WTC11 (cell line): ENCODE measurements around the gene TSPAN18. TPM values are rescaled to one million over a fixed set of nuclear protein-coding genes. Genes with fewer than 3 reads are reported as not detected.

ENCODE experiments used
- ATAC-seq: fragments of 200-7000 bp; cut with Tn5 transposase; 2 replicates; pipeline ENCODE4 v1.10.0; 2021; ENCODE audit warnings: mild to moderate bottlenecking, moderate library complexity
- CTCF ChIA-PET: fragments of 300-600 bp; sonication (Branson Sonifier 250); formaldehyde crosslinking; loops from one replicate; lab custom pipeline; 2021; ENCODE audit warnings: antibody characterized with exemption; lab: Charles Lee
- POLR2A ChIA-PET: fragments of 350-600 bp; sonication (Branson Sonifier 250); formaldehyde crosslinking; loops from one replicate; lab custom pipeline; 2021; ENCODE audit warnings: antibody characterized with exemption; lab: Charles Lee
- DNase-seq: peaks from one replicate; pipeline ENCODE4 v3.0.0; 2021; ENCODE audit warnings: low spot score
- H3K27ac Mint-ChIP-seq: 2 replicates; pipeline ENCODE4 v1.8.0; 2021; ENCODE audit warnings: mixed read lengths
- H3K27me3 Mint-ChIP-seq: 2 replicates; pipeline ENCODE4 v1.8.0; 2021; ENCODE audit warnings: low read depth, mild to moderate bottlenecking, moderate library complexity, mixed read lengths
- H3K36me3 Mint-ChIP-seq: 2 replicates; pipeline ENCODE4 v1.8.0; 2021; ENCODE audit warnings: mixed read lengths
- H3K4me1 Mint-ChIP-seq: 2 replicates; pipeline ENCODE4 v1.8.0; 2022; ENCODE audit warnings: mixed read lengths
- H3K4me3 Mint-ChIP-seq: 2 replicates; pipeline ENCODE4 v1.8.0; 2021; ENCODE audit warnings: mild to moderate bottlenecking, moderate library complexity, mixed read lengths
- H3K9me3 Mint-ChIP-seq: 2 replicates; pipeline ENCODE4 v1.8.0; 2021; ENCODE audit warnings: mixed read lengths
- CREB1 ChIP-seq: sonication (generic); formaldehyde crosslinking; IDR thresholded peaks from 2 replicates; pipeline ENCODE4 v1.8.0; 2023; ENCODE audit warnings: mild to moderate bottlenecking, missing genetic modification reagents
- GRHL2 ChIP-seq: fragments of 250-450 bp; sonication (Bioruptor Pico); IDR thresholded peaks from 2 replicates; pipeline ENCODE4 v1.8.0; 2022; ENCODE audit warnings: mild to moderate bottlenecking, moderate library complexity; ENCODE audit not compliant: insufficient replicate concordance, severe bottlenecking
- IRF2 ChIP-seq: sonication (generic); formaldehyde crosslinking; IDR thresholded peaks from 2 replicates; pipeline ENCODE4 v1.8.0; 2022; ENCODE audit warnings: low read depth, missing genetic modification reagents, borderline replicate concordance
- JAZF1 ChIP-seq: fragments of 250-450 bp; sonication (Bioruptor Pico); IDR thresholded peaks from 2 replicates; pipeline ENCODE4 v1.9.0; 2021; ENCODE audit warnings: moderate library complexity, mild to moderate bottlenecking, inconsistent platforms
- NFYB ChIP-seq: sonication (generic); formaldehyde crosslinking; conservative IDR thresholded peaks from 2 replicates; pipeline ENCODE4 v1.8.0; 2022; ENCODE audit warnings: low read depth, missing genetic modification reagents
- ZNF232 ChIP-seq: sonication (generic); formaldehyde crosslinking; IDR thresholded peaks from 2 replicates; pipeline ENCODE4 v1.8.0; 2022; ENCODE audit warnings: mild to moderate bottlenecking, missing genetic modification reagents
- ZNF396 ChIP-seq: fragments of 250-450 bp; sonication (Bioruptor Pico); IDR thresholded peaks from 2 replicates; pipeline ENCODE4 v1.8.0; 2021; ENCODE audit warnings: mild to moderate bottlenecking, moderate library complexity, borderline replicate concordance
- total RNA-seq: library from RNA; stranded (reverse); gene quantifications from 3 replicates; pipeline ENCODE4 v1.2.3, GENCODE V29; 2021
- TF ChIP-seq, protein P1 (sequence below): fragments of 250-450 bp; sonication (Bioruptor Pico); conservative IDR thresholded peaks from 2 replicates; pipeline ENCODE4 v1.9.0; 2021; ENCODE audit warnings: mild to moderate bottlenecking
- TF ChIP-seq, protein P2 (sequence below): sonication (generic); formaldehyde crosslinking; IDR thresholded peaks from 2 replicates; pipeline ENCODE4 v1.8.0; 2022; ENCODE audit warnings: missing genetic modification reagents
- TF ChIP-seq, protein P3 (sequence below): sonication (generic); formaldehyde crosslinking; conservative IDR thresholded peaks from 2 replicates; pipeline ENCODE4 v1.8.1; 2023; ENCODE audit warnings: mild to moderate bottlenecking, low read depth, missing genetic modification reagents, moderate library complexity
- TF ChIP-seq, protein P4 (sequence below): sonication (generic); formaldehyde crosslinking; IDR thresholded peaks from 2 replicates; pipeline ENCODE4 v1.8.1; 2022; ENCODE audit warnings: low read depth, missing genetic modification reagents, borderline replicate concordance
- TF ChIP-seq, protein P5 (sequence below): fragments of 250-450 bp; sonication (Bioruptor Pico); IDR thresholded peaks from 2 replicates; pipeline ENCODE4 v1.8.0; 2021; ENCODE audit warnings: mild to moderate bottlenecking
- TF ChIP-seq, protein P6 (sequence below): sonication (generic); formaldehyde crosslinking; IDR thresholded peaks from 2 replicates; pipeline ENCODE4 v1.8.0; 2022; ENCODE audit warnings: mild to moderate bottlenecking, missing genetic modification reagents
- TF ChIP-seq, protein P7 (sequence below): sonication (generic); formaldehyde crosslinking; IDR thresholded peaks from 2 replicates; pipeline ENCODE4 v1.8.1; 2022; ENCODE audit warnings: mild to moderate bottlenecking, moderate library complexity, missing genetic modification reagents

Gene TSPAN18
- total RNA-seq, 1 experiment from 2014 or later, result 44.7 TPM

DNA sequence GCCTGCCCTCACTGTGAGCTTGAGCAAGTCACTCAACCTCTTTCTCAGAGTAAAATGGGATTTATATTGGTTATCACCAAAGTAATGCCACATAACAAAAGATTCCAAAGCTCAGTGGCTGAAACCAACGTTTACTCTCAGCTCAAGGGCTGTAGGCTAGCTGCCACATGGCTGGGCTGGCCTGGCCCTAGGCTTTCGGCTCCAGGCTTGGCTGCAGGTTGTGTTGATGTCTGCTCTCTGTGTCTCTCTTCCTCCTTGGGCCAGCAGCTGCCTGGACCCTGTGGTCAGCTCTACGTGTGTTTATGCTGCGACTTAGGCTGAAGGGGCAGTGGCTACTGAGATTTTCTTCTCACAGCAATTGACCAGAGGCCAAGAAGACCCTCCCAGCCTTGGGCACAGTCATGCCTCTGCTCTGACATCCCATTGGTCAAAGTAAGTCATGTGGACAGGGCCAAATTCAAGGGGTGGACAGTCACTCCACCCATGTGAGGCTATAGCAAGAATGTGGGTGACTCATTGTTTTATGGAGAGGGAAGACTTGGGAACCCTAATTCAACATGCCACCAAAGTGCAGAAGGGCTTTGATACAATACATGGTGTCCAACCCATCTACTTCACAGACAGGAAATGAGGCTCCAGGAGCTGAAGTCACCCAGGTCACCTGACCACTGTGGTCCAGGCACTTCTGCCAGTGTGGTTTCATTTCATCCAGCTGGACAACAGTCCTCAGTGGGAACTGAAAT is 90.6 kb downstream of the TSPAN18 start:
- H3K36me3 Mint-ChIP-seq, result peaks cover 6% of the 10 kb centered on the region
- ATAC-seq (no peak), DNase-seq (no peak)
- H3K27me3 Mint-ChIP-seq, result no peaks in the 10 kb centered on the region; the same call in 1 of the 2 replicates
- no peak overlapping the region for H3K4me3 Mint-ChIP-seq
- H3K9me3 Mint-ChIP-seq, result peaks cover 12% of the 10 kb centered on the region
- H3K4me1 Mint-ChIP-seq, result peaks cover 12% of the 10 kb centered on the region
- CTCF ChIA-PET, result interaction anchor here (1.3 to 1.6 kb wide), 2 partner anchors 77 to 94 kb away, joined by 3 read pairs; no protein-coding TSS in a partner anchor
- peak overlapping the region; percentile 60 for H3K27ac Mint-ChIP-seq
- POLR2A ChIA-PET, result interaction anchor here (0.7 kb wide), 1 partner anchor 77 kb away, joined by 3 read pairs; no protein-coding TSS in a partner anchor
- TF ChIP-seq ZNF396 (CRISPR knock-in tag) (no peak), CREB1 (CRISPR knock-in tag) (no peak), JAZF1 (CRISPR knock-in tag) (no peak), GRHL2 (CRISPR knock-in tag) (no peak), ZNF232 (CRISPR knock-in tag) (no peak), NFYB (CRISPR knock-in tag) (no peak; the same call in 1 of the 2 replicates), IRF2 (CRISPR knock-in tag) (no peak)
- TF ChIP-seq, protein P1, sequence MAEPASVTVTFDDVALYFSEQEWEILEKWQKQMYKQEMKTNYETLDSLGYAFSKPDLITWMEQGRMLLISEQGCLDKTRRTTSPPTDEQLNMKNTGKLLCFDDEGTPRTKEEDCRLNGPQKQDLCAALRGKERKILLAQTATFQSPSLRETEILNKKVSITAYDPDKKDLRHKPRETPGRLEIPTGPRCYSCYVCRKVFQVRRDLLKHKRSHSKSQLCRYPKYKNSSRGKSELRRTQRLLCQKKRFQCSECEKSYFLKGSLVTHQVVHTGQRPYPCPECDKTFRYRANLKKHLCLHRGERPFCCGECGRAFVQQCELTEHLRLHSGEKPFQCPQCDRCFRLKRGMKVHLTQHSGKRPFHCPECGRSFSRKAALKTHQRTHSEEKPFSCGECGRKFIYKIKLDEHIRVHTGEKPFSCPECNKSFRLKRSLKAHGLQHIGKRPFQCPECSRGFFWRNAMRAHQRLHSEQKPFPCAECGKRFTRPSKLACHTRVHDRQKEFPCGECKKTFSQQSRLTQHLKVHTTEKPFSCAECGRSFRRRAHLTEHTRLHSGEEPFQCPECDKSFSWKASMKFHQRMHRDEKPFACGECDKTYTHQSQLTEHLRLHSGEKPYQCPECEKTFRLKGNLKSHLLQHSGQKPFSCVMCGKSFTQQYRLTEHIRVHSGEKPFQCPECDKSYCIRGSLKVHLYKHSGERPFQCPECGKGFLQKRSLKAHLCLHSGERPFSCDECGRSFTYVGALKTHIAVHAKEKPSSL (CRISPR knock-in tag), result no peak
- TF ChIP-seq, protein P2, sequence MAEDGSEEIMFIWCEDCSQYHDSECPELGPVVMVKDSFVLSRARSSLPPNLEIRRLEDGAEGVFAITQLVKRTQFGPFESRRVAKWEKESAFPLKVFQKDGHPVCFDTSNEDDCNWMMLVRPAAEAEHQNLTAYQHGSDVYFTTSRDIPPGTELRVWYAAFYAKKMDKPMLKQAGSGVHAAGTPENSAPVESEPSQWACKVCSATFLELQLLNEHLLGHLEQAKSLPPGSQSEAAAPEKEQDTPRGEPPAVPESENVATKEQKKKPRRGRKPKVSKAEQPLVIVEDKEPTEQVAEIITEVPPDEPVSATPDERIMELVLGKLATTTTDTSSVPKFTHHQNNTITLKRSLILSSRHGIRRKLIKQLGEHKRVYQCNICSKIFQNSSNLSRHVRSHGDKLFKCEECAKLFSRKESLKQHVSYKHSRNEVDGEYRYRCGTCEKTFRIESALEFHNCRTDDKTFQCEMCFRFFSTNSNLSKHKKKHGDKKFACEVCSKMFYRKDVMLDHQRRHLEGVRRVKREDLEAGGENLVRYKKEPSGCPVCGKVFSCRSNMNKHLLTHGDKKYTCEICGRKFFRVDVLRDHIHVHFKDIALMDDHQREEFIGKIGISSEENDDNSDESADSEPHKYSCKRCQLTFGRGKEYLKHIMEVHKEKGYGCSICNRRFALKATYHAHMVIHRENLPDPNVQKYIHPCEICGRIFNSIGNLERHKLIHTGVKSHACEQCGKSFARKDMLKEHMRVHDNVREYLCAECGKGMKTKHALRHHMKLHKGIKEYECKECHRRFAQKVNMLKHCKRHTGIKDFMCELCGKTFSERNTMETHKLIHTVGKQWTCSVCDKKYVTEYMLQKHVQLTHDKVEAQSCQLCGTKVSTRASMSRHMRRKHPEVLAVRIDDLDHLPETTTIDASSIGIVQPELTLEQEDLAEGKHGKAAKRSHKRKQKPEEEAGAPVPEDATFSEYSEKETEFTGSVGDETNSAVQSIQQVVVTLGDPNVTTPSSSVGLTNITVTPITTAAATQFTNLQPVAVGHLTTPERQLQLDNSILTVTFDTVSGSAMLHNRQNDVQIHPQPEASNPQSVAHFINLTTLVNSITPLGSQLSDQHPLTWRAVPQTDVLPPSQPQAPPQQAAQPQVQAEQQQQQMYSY, result no peak
- TF ChIP-seq, protein P3, sequence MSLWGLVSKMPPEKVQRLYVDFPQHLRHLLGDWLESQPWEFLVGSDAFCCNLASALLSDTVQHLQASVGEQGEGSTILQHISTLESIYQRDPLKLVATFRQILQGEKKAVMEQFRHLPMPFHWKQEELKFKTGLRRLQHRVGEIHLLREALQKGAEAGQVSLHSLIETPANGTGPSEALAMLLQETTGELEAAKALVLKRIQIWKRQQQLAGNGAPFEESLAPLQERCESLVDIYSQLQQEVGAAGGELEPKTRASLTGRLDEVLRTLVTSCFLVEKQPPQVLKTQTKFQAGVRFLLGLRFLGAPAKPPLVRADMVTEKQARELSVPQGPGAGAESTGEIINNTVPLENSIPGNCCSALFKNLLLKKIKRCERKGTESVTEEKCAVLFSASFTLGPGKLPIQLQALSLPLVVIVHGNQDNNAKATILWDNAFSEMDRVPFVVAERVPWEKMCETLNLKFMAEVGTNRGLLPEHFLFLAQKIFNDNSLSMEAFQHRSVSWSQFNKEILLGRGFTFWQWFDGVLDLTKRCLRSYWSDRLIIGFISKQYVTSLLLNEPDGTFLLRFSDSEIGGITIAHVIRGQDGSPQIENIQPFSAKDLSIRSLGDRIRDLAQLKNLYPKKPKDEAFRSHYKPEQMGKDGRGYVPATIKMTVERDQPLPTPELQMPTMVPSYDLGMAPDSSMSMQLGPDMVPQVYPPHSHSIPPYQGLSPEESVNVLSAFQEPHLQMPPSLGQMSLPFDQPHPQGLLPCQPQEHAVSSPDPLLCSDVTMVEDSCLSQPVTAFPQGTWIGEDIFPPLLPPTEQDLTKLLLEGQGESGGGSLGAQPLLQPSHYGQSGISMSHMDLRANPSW (CRISPR knock-in tag), result no peak
- TF ChIP-seq, protein P4, sequence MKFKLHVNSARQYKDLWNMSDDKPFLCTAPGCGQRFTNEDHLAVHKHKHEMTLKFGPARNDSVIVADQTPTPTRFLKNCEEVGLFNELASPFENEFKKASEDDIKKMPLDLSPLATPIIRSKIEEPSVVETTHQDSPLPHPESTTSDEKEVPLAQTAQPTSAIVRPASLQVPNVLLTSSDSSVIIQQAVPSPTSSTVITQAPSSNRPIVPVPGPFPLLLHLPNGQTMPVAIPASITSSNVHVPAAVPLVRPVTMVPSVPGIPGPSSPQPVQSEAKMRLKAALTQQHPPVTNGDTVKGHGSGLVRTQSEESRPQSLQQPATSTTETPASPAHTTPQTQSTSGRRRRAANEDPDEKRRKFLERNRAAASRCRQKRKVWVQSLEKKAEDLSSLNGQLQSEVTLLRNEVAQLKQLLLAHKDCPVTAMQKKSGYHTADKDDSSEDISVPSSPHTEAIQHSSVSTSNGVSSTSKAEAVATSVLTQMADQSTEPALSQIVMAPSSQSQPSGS (CRISPR knock-in tag), result no peak
- TF ChIP-seq, protein P5, sequence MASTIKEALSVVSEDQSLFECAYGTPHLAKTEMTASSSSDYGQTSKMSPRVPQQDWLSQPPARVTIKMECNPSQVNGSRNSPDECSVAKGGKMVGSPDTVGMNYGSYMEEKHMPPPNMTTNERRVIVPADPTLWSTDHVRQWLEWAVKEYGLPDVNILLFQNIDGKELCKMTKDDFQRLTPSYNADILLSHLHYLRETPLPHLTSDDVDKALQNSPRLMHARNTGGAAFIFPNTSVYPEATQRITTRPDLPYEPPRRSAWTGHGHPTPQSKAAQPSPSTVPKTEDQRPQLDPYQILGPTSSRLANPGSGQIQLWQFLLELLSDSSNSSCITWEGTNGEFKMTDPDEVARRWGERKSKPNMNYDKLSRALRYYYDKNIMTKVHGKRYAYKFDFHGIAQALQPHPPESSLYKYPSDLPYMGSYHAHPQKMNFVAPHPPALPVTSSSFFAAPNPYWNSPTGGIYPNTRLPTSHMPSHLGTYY (CRISPR knock-in tag), result no peak
- TF ChIP-seq, protein P6, sequence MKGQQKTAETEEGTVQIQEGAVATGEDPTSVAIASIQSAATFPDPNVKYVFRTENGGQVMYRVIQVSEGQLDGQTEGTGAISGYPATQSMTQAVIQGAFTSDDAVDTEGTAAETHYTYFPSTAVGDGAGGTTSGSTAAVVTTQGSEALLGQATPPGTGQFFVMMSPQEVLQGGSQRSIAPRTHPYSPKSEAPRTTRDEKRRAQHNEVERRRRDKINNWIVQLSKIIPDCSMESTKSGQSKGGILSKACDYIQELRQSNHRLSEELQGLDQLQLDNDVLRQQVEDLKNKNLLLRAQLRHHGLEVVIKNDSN (CRISPR knock-in tag), result no peak
- TF ChIP-seq, protein P7, sequence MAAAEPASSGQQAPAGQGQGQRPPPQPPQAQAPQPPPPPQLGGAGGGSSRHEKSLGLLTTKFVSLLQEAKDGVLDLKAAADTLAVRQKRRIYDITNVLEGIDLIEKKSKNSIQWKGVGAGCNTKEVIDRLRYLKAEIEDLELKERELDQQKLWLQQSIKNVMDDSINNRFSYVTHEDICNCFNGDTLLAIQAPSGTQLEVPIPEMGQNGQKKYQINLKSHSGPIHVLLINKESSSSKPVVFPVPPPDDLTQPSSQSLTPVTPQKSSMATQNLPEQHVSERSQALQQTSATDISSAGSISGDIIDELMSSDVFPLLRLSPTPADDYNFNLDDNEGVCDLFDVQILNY, result no peak
